HCT116 (cell line): Measurements from ENCODE around the gene CHST5. TPM values are rescaled to one million over a fixed set of nuclear protein-coding genes. Genes with fewer than 3 reads are reported as not detected.

Experiments used
- ATAC-seq: fragments of 200-7000 bp; cut with Tn5 transposase; 2 replicates; pipeline ENCODE4 v1.9.1; 2020; ENCODE audit warnings: mild to moderate bottlenecking, moderate library complexity
- BruUV-seq: library from RNA; stranded (reverse); fragments of 400-500 nt; replicated peaks from 2 replicates; lab custom pipeline; 2021; lab: Mats Ljungman, UMichigan
- CTCF ChIA-PET: fragments of 300-600 bp; sonication (Branson Sonifier 250); formaldehyde crosslinking; loops from one replicate; lab custom pipeline; 2021; ENCODE audit warnings: antibody characterized with exemption; lab: Charles Lee
- POLR2A ChIA-PET: fragments of 300-600, 350-600 bp; sonication (Branson Sonifier 250); formaldehyde crosslinking; loops from one replicate; lab custom pipeline; 2021; ENCODE audit warnings: antibody characterized with exemption; lab: Charles Lee
- RAD21 ChIA-PET, 2 experiments: fragments of 300-600 bp; sonication (Branson Sonifier 250); formaldehyde crosslinking; loops; one replicate each; lab custom pipeline; 2023; ENCODE audit warnings: low total read pairs in 2 of 2; ENCODE audit not compliant: uncharacterized antibody in 2 of 2, unreplicated experiment in 2 of 2, low non-redundant PET in 1 of 2; lab: Charles Lee
- DNase-seq: peaks from one replicate; pipeline ENCODE4 v3.0.0-alpha.2; 2010; ENCODE audit warnings: low read depth, low spot score
- H2AFZ ChIP-seq: fragments of 200-600 bp; shearing (Covaris generic), sonication (generic); 2 replicates; pipeline ENCODE4 v1.6.1; 2017; ENCODE audit warnings: low read depth, mixed run types, mixed read lengths, antibody characterized with exemption, low read length; ENCODE audit not compliant: poor library complexity, severe bottlenecking
- H3K27ac ChIP-seq: 2 replicates; pipeline ENCODE4 v1.5.1; 2012; ENCODE audit warnings: low read depth, low read length
- H3K27me3 ChIP-seq: fragments of 200-600 bp; sonication (generic); 2 replicates; pipeline ENCODE4 v1.6.1; 2016; ENCODE audit warnings: mixed run types, low read length, mixed read lengths; ENCODE audit not compliant: insufficient read depth
- H3K36me3 ChIP-seq, 2 experiments: fragments of 200-500 bp in 1 of 2; fragments of 200-600 bp in 1 of 2; sonication (Bioruptor generic) in 1 of 2; sonication (generic) in 1 of 2; 2 replicates each; pipeline versions ENCODE4 v1.5.1 to v1.6.1; 2014 to 2016; ENCODE audit warnings: low read length in 2 of 2, inconsistent platforms in 1 of 2, mixed read lengths in 1 of 2, mixed run types in 1 of 2; ENCODE audit not compliant: insufficient read depth in 2 of 2, control insufficient read depth in 1 of 2
- H3K4me1 ChIP-seq, 2 experiments: fragments of 200-600 bp in 1 of 2; sonication (generic) in 1 of 2; 2 replicates each; pipeline versions ENCODE4 v1.5.1 to v1.6.1; 2012 to 2017; ENCODE audit warnings: low read length in 2 of 2, inconsistent platforms in 1 of 2, mild to moderate bottlenecking in 1 of 2, mixed read lengths in 1 of 2, mixed run types in 1 of 2, moderate library complexity in 1 of 2; ENCODE audit not compliant: insufficient read depth in 2 of 2, control insufficient read depth in 1 of 2
- H3K4me2 ChIP-seq: fragments of 200-600 bp; sonication (generic); 2 replicates; pipeline ENCODE4 v1.6.1; 2017; ENCODE audit warnings: mixed run types, low read length, mixed read lengths
- H3K4me3 ChIP-seq, 2 experiments: fragments of 200-600 bp in 1 of 2; sonication (generic) in 1 of 2; replicated peaks in 1 of 2; 2 replicates each; pipeline ENCODE4 v1.5.1; 2011 to 2016; ENCODE audit warnings: low read length in 2 of 2, control low read depth in 1 of 2, low read depth in 1 of 2, mild to moderate bottlenecking in 1 of 2, mixed read lengths in 1 of 2, mixed run types in 1 of 2
- H3K79me2 ChIP-seq: fragments of 200-600 bp; sonication (generic); 2 replicates; pipeline ENCODE4 v1.6.1; 2017; ENCODE audit warnings: mild to moderate bottlenecking, mixed run types, low read length, moderate library complexity, mixed read lengths; ENCODE audit not compliant: insufficient read depth
- H3K9ac ChIP-seq: fragments of 200-600 bp; sonication (generic); 2 replicates; pipeline ENCODE4 v1.6.1; 2016; ENCODE audit warnings: low read length, mixed read lengths
- H3K9me2 ChIP-seq: fragments of 200-600 bp; sonication (generic), shearing (Covaris generic); 2 replicates; pipeline ENCODE4 v1.6.1; 2017; ENCODE audit warnings: mixed run types, mild to moderate bottlenecking, moderate library complexity; ENCODE audit not compliant: insufficient read depth
- H3K9me3 ChIP-seq, 2 experiments: fragments of 200-500 bp in 1 of 2; fragments of 200-600 bp in 1 of 2; sonication (Bioruptor generic) in 1 of 2; sonication (generic) in 1 of 2; 2 replicates each; pipeline ENCODE4 v1.6.1; 2014 to 2017; ENCODE audit warnings: low read length in 2 of 2, mixed read lengths in 2 of 2, inconsistent platforms in 1 of 2, low read depth in 1 of 2, mild to moderate bottlenecking in 1 of 2, mixed run types in 1 of 2, moderate library complexity in 1 of 2; ENCODE audit not compliant: control insufficient read depth in 1 of 2, insufficient read depth in 1 of 2
- H4K20me1 ChIP-seq: fragments of 200-600 bp; sonication (generic), shearing (Covaris generic); 2 replicates; pipeline ENCODE4 v1.6.1; 2017; ENCODE audit warnings: mixed run types, mild to moderate bottlenecking, moderate library complexity; ENCODE audit not compliant: insufficient read depth
- ATF3 ChIP-seq: IDR thresholded peaks from 2 replicates; pipeline ENCODE4 v1.6.1; 2012
- CBX3 ChIP-seq: IDR thresholded peaks from 2 replicates; pipeline ENCODE4 v1.6.1; 2012; ENCODE audit warnings: low read depth
- CTCF ChIP-seq, 3 experiments: fragments of 200-600 bp in 1 of 3; sonication (generic) in 1 of 3; IDR thresholded peaks in 2 of 3; conservative IDR thresholded peaks in 1 of 3; 2 replicates each; pipeline ENCODE4 v1.5.1; 2012 to 2017; ENCODE audit warnings: low read depth in 2 of 3, low read length in 2 of 3, antibody characterized with exemption in 1 of 3, borderline replicate concordance in 1 of 3, control low read depth in 1 of 3, mild to moderate bottlenecking in 1 of 3, mixed read lengths in 1 of 3, mixed run types in 1 of 3, moderate library complexity in 1 of 3; ENCODE audit not compliant: insufficient read depth in 1 of 3
- EGR1 ChIP-seq: IDR thresholded peaks from 2 replicates; pipeline ENCODE4 v1.6.1; 2012; ENCODE audit warnings: low read depth
- ELF1 ChIP-seq: IDR thresholded peaks from 2 replicates; pipeline ENCODE4 v1.6.1; 2012; ENCODE audit warnings: low read depth, borderline replicate concordance
- EZH2 ChIP-seq: fragments of 200-600 bp; sonication (generic); IDR thresholded peaks from 2 replicates; pipeline ENCODE4 v1.6.1; 2017; ENCODE audit warnings: antibody characterized with exemption, mixed run types
- EZH2phosphoT487 ChIP-seq: fragments of 200-600 bp; IDR thresholded peaks from 2 replicates; pipeline ENCODE4 v1.6.1; 2018; ENCODE audit warnings: antibody characterized with exemption, borderline replicate concordance
- MAX ChIP-seq: IDR thresholded peaks from 2 replicates; pipeline ENCODE4 v1.6.1; 2012
- SIN3A ChIP-seq: IDR thresholded peaks from 2 replicates; pipeline ENCODE4 v1.6.1; 2012; ENCODE audit warnings: low read depth
- TCF7L2 ChIP-seq: IDR thresholded peaks from 2 replicates; pipeline ENCODE4 v1.7.0; 2011; ENCODE audit warnings: borderline replicate concordance, inconsistent platforms; ENCODE audit not compliant: insufficient read depth, insufficient read length; ENCODE audit errors: extremely low read depth
- ZFX ChIP-seq: fragments of 450-650 bp; IDR thresholded peaks from 2 replicates; pipeline ENCODE4 v1.6.1; 2017
- ZNF274 ChIP-seq: fragments of 200-500 bp; sonication (Bioruptor generic); IDR thresholded peaks from 2 replicates; pipeline ENCODE4 v1.6.1; 2014; ENCODE audit warnings: mild to moderate bottlenecking, low read depth, low read length, inconsistent platforms
- intact Hi-C: fragments of 100-400 bp; cut with micrococcal nuclease; formaldehyde crosslinking; loops from 2 replicates; pipeline ENCODE4 v1.10.0; 2022
- total RNA-seq: library from RNA; stranded (reverse); gene quantifications from one replicate; pipeline ENCODE4 v1.2.1, GENCODE V29; 2021; ENCODE audit not compliant: unreplicated experiment

The CHST5 gene
- total RNA-seq, 1 experiment from 2014 or later: 0.32 TPM

- Histone ChIP-seq H3K9me3 (no peaks in the 10 kb centered on the region), H3K79me2 (no peaks in the 10 kb centered on the region), H3K9me2 (no peaks in the 10 kb centered on the region), H3K9ac (no peak overlapping the region), H2AFZ (no peak overlapping the region), H4K20me1 (no peaks in the 10 kb centered on the region), H3K4me2 (no peak overlapping the region), H3K4me3 (no peak overlapping the region), H3K27ac (no peak overlapping the region), H3K36me3 (no peaks in the 10 kb centered on the region), H3K27me3 (no peaks in the 10 kb centered on the region), H3K4me1 (no peaks in the 10 kb centered on the region)
- RAD21 ChIA-PET: no interaction called here
- intact Hi-C loops: no loop called here
- POLR2A ChIA-PET: no interaction called here
- TF ChIP-seq SIN3A: no peak
- no peak for TF ChIP-seq EZH2phosphoT487
- TF ChIP-seq ELF1: no peak
- TF ChIP-seq ZFX: no peak
- no peak for TF ChIP-seq MAX
- TF ChIP-seq TCF7L2: no peak
- no peak for TF ChIP-seq EZH2
- no peak for TF ChIP-seq CTCF (IDR thresholded peaks at IDR 0.05 in 2 of 3, conservative IDR thresholded peaks at IDR 0.05 in 1 of 3; ENCODE audit: borderline replicate concordance in 1 of 3, insufficient read depth in 1 of 3, low read depth in 2 of 3, low read length in 2 of 3)
- TF ChIP-seq EGR1: no peak
- TF ChIP-seq ATF3: no peak
- no peak for TF ChIP-seq CBX3
- no peak for TF ChIP-seq ZNF274
- BruUV-seq: no TSS peak
- CTCF ChIA-PET: no interaction called here
- no peak for DNase-seq
- no peak for ATAC-seq
Measured at GRCh38 chr16:75532791-75533190, 3.1 kb downstream of the CHST5 start.
